Liver (tissue), 9 donors: ENCODE measurements around the gene PACSIN2. TPM values are rescaled to one million over a fixed set of nuclear protein-coding genes. Genes with fewer than 3 reads are reported as not detected.

Source experiments
- DNase-seq: peaks from one replicate; pipeline ENCODE4 v3.0.0-alpha.2; 2017; ENCODE audit warnings: low spot score
- H3K27ac ChIP-seq, 2 donors: one replicate each; pipeline ENCODE4 v1.7.0; 2013; ENCODE audit warnings: inconsistent platforms in 2 of 2, low read length in 2 of 2, control low read depth in 1 of 2, low read depth in 1 of 2, mild to moderate bottlenecking in 1 of 2
- H3K27me3 ChIP-seq, 4 donors: one replicate each; pipeline versions ENCODE4 v1.6.1 to v1.7.0; 2013; ENCODE audit warnings: low read length in 3 of 4, inconsistent platforms in 1 of 4, mild to moderate bottlenecking in 1 of 4, moderate library complexity in 1 of 4; ENCODE audit not compliant: control insufficient read depth in 4 of 4, insufficient read depth in 4 of 4
- H3K36me3 ChIP-seq, 4 donors: one replicate each; pipeline versions ENCODE4 v1.6.1 to v1.7.0; 2013; ENCODE audit warnings: low read length in 3 of 4, mild to moderate bottlenecking in 3 of 4, low read depth in 1 of 4, moderate library complexity in 1 of 4; ENCODE audit not compliant: control insufficient read depth in 4 of 4, insufficient read depth in 3 of 4
- H3K4me1 ChIP-seq, 4 donors: one replicate each; pipeline versions ENCODE4 v1.6.1 to v1.7.0; 2013; ENCODE audit warnings: low read length in 3 of 4, mild to moderate bottlenecking in 3 of 4, moderate library complexity in 1 of 4; ENCODE audit not compliant: control insufficient read depth in 4 of 4, insufficient read depth in 4 of 4
- H3K4me3 ChIP-seq, 3 donors: one replicate each; pipeline versions ENCODE4 v1.6.1 to v1.7.0; 2013; ENCODE audit warnings: low read length in 3 of 3, control low read depth in 1 of 3, low read depth in 1 of 3, mild to moderate bottlenecking in 1 of 3
- H3K9ac ChIP-seq, 2 donors: one replicate each; pipeline ENCODE4 v1.7.0; 2013; ENCODE audit warnings: low read length in 2 of 2, mild to moderate bottlenecking in 2 of 2, moderate library complexity in 2 of 2, control low read depth in 1 of 2, low read depth in 1 of 2
- H3K9me3 ChIP-seq, 4 donors: one replicate each; pipeline versions ENCODE4 v1.6.1 to v1.7.0; 2013; ENCODE audit warnings: low read length in 3 of 4; ENCODE audit not compliant: control insufficient read depth in 4 of 4
- CTCF ChIP-seq: fragments of 150-350 bp; IDR thresholded peaks from 2 replicates; pipeline ENCODE4 v1.5.1; 2017; ENCODE audit warnings: improper control_type of control experiment, low read depth, low read length; ENCODE audit not compliant: missing input control
- FOXA1 ChIP-seq: IDR thresholded peaks from 2 replicates; pipeline ENCODE4 v1.6.1; 2016; ENCODE audit warnings: antibody characterized with exemption
- FOXA2 ChIP-seq: IDR thresholded peaks from 2 replicates; pipeline ENCODE4 v1.6.1; 2016; ENCODE audit warnings: antibody characterized with exemption
- GABPA ChIP-seq, 2 donors: IDR thresholded peaks in 1 of 2; conservative IDR thresholded peaks in 1 of 2; 2 replicates each; pipeline ENCODE4 v1.6.1; 2016; ENCODE audit warnings: antibody characterized with exemption in 2 of 2, mild to moderate bottlenecking in 1 of 2, moderate library complexity in 1 of 2
- HNF4A ChIP-seq, 2 donors: conservative IDR thresholded peaks; 2 replicates each; pipeline ENCODE4 v1.6.1; 2016; ENCODE audit warnings: antibody characterized with exemption in 2 of 2, mild to moderate bottlenecking in 2 of 2
- HNF4G ChIP-seq: IDR thresholded peaks from 2 replicates; pipeline ENCODE4 v1.6.1; 2016; ENCODE audit warnings: antibody characterized with exemption
- JUND ChIP-seq, 2 donors: IDR thresholded peaks; 2 replicates each; pipeline ENCODE4 v1.6.1; 2016; ENCODE audit warnings: antibody characterized with exemption in 2 of 2
- MAX ChIP-seq: IDR thresholded peaks from 2 replicates; pipeline ENCODE4 v1.6.1; 2016; ENCODE audit warnings: antibody characterized with exemption
- REST ChIP-seq: IDR thresholded peaks from 2 replicates; pipeline ENCODE4 v1.6.1; 2016; ENCODE audit warnings: antibody characterized with exemption, mild to moderate bottlenecking
- RXRA ChIP-seq, 2 donors: IDR thresholded peaks; 2 replicates each; pipeline ENCODE4 v1.6.1; 2017 to 2018; ENCODE audit warnings: antibody characterized with exemption in 2 of 2, mild to moderate bottlenecking in 1 of 2
- SP1 ChIP-seq: IDR thresholded peaks from 2 replicates; pipeline ENCODE4 v1.6.1; 2018; ENCODE audit warnings: antibody characterized with exemption, mild to moderate bottlenecking
- TAF1 ChIP-seq: conservative IDR thresholded peaks from 2 replicates; pipeline ENCODE4 v1.6.1; 2016; ENCODE audit warnings: antibody characterized with exemption, mild to moderate bottlenecking
- YY1 ChIP-seq: IDR thresholded peaks from 2 replicates; pipeline ENCODE4 v1.6.1; 2016; ENCODE audit warnings: antibody characterized with exemption, mild to moderate bottlenecking
- ZBTB33 ChIP-seq: IDR thresholded peaks from 2 replicates; pipeline ENCODE4 v1.6.1; 2016; ENCODE audit warnings: antibody characterized with exemption
- WGBS: extraction: QIAGEN DNeasy Blood & Tissue Kit; methylation state at CpG from one replicate; pipeline ENCODE4 v1.1.7; 2013; 5-methylcytosine and 5-hydroxymethylcytosine counted together
- polyA plus RNA-seq, 2 donors: library from polyadenylated mRNA; stranded (reverse) in 1 of 2; unstranded in 1 of 2; fragments of 200-250 nt in 1 of 2; fragments of >200 nt in 1 of 2; fragmentation: Nextera tagmentation in 1 of 2; extraction: Ambion mirVana in 1 of 2; gene quantifications; one replicate each; pipeline versions ENCODE4 v1.2.1 to v1.2.3, GENCODE V29; 2013 to 2015
- total RNA-seq, 2 donors: library from RNA; depleted of rRNA; stranded (reverse); fragments of >200 nt; gene quantifications; one replicate each; pipeline ENCODE4 v1.2.3, GENCODE V29; 2014
- donor health status: healthy.
- donor health status: healthy.
- donor health status: healthy.
- donor health status: healthy.
- donor health status: healthy.

Gene PACSIN2
- total and polyA plus RNA-seq, 4 donors = 9.1 to 31.4 (median 17.0) TPM

- Histone ChIP-seq H3K27ac (no peak overlapping the region), H3K36me3 (no peaks in the 10 kb centered on the region), H3K27me3 (no peaks in the 10 kb centered on the region), H3K9me3 (no peaks in the 10 kb centered on the region), H3K4me1 (peaks cover 0 to 15% (median 9%) of the 10 kb centered on the region in 4 donors), H3K4me3 (no peak overlapping the region), H3K9ac (no peak overlapping the region)
- WGBS = 77% methylated on average over 10 of the region's 10 CpGs
- DNase-seq = no peak
- TF ChIP-seq HNF4G = no peak
- no peak for TF ChIP-seq TAF1
- TF ChIP-seq RXRA (IDR thresholded peaks at IDR 0.05) = peak in 1 of 2 donors; percentile 18
- no peak for TF ChIP-seq FOXA2
Observed at GRCh38 chr22:42920101-42920820, 94.7 kb downstream of the PACSIN2 start.

GRCh38 chr22:42919199-42919598 lies 95.8 kb downstream of the PACSIN2 start:
- WGBS = 86% methylated on average over 6 of the region's 6 CpGs
- Histone ChIP-seq H3K9me3 (no peaks in the 10 kb centered on the region), H3K4me1 (peaks cover 6 to 24% (median 16%) of the 10 kb centered on the region in 4 donors), H3K27ac (no peak overlapping the region), H3K27me3 (no peaks in the 10 kb centered on the region), H3K9ac (no peak overlapping the region), H3K4me3 (no peak overlapping the region), H3K36me3 (no peaks in the 10 kb centered on the region)
- TF ChIP-seq RXRA (IDR thresholded peaks at IDR 0.05) (no peak), CTCF (no peak), FOXA1 (no peak), HNF4A (conservative IDR thresholded peaks at IDR 0.05) (no peak), TAF1 (no peak), ZBTB33 (no peak)
- DNase-seq = no peak

GRCh38 chr22:42918500-42918899 lies 96.4 kb downstream of the PACSIN2 start:
- Histone ChIP-seq H3K27me3 (no peaks in the 10 kb centered on the region), H3K9ac (no peak overlapping the region), H3K36me3 (no peaks in the 10 kb centered on the region), H3K9me3 (no peaks in the 10 kb centered on the region), H3K27ac (no peak overlapping the region), H3K4me3 (no peak overlapping the region), H3K4me1 (peaks cover 11 to 31% (median 20%) of the 10 kb centered on the region in 4 donors)
- 96% methylated on average over 4 of the region's 4 CpGs for WGBS
- DNase-seq = no peak
- no peak for TF ChIP-seq GABPA (IDR thresholded peaks at IDR 0.05 in 1 of 2, conservative IDR thresholded peaks at IDR 0.05 in 1 of 2)
- TF ChIP-seq ZBTB33 = no peak
- no peak for TF ChIP-seq TAF1
- TF ChIP-seq REST = no peak
- TF ChIP-seq CTCF = no peak
- no peak for TF ChIP-seq FOXA2
- TF ChIP-seq HNF4A (conservative IDR thresholded peaks at IDR 0.05) = no peak
- TF ChIP-seq YY1 = no peak
- no peak for TF ChIP-seq MAX
- no peak for TF ChIP-seq JUND (IDR thresholded peaks at IDR 0.05)
- TF ChIP-seq SP1 = no peak
